PC-3 (cell line): Measurements from ENCODE around the gene IQCB1. TPM values are rescaled to one million over a fixed set of nuclear protein-coding genes. Genes with fewer than 3 reads are reported as not detected.
"Not testable (repeated sequence)": the region's sequence is repeated elsewhere in the genome, so short reads cannot be mapped to it uniquely, and the experiment has no call there.

Experiments
- ATAC-seq: fragments of 200-7000 bp; cut with Tn5 transposase; 2 replicates; pipeline ENCODE4 v1.9.1; 2020; ENCODE audit warnings: mild to moderate bottlenecking, moderate library complexity
- BruUV-seq: library from RNA; stranded (reverse); fragments of 400-500 nt; replicated peaks from 2 replicates; lab custom pipeline; 2021; lab: Mats Ljungman, UMichigan
- CTCF ChIA-PET: fragments of 300-600 bp; sonication (Branson Sonifier 250); formaldehyde crosslinking; loops from one replicate; lab custom pipeline; 2022; ENCODE audit warnings: antibody characterized with exemption; lab: Charles Lee
- POLR2A ChIA-PET: fragments of 300-600 bp; sonication (Branson Sonifier 250); formaldehyde crosslinking; loops from one replicate; lab custom pipeline; 2022; ENCODE audit warnings: antibody characterized with exemption; ENCODE audit not compliant: unreplicated experiment; lab: Charles Lee
- DNase-seq: peaks from one replicate; pipeline ENCODE4 v3.0.0-alpha.2; 2015
- H2AFZ ChIP-seq: fragments of 300-600 bp; sonication (generic); 2 replicates; pipeline ENCODE4 v1.6.0; 2016; ENCODE audit warnings: antibody characterized with exemption, low read length
- H3F3A ChIP-seq: fragments of 300-600 bp; sonication (generic); one replicate; pipeline ENCODE4 v1.6.0; 2017; ENCODE audit warnings: antibody characterized with exemption, low read length, control low read depth, mild to moderate bottlenecking; ENCODE audit not compliant: unreplicated experiment
- H3K27ac ChIP-seq: fragments of 300-600 bp; sonication (generic); 2 replicates; pipeline ENCODE4 v1.5.1; 2016; ENCODE audit warnings: mild to moderate bottlenecking, low read length
- H3K27me3 ChIP-seq: fragments of 300-600 bp; sonication (generic); 2 replicates; pipeline ENCODE4 v1.6.1; 2016; ENCODE audit warnings: low read length, mixed read lengths
- H3K36me3 ChIP-seq: fragments of 300-600 bp; sonication (generic); 2 replicates; pipeline ENCODE4 v1.6.1; 2016; ENCODE audit warnings: low read depth, mixed run types, low read length, mixed read lengths
- H3K4me1 ChIP-seq: fragments of 300-600 bp; sonication (generic); 2 replicates; pipeline ENCODE4 v1.5.1; 2016; ENCODE audit warnings: low read length; ENCODE audit not compliant: insufficient read depth
- H3K4me2 ChIP-seq: fragments of 300-600 bp; sonication (generic); 2 replicates; pipeline ENCODE4 v1.6.0; 2016; ENCODE audit warnings: low read length
- H3K4me3 ChIP-seq: fragments of 300-600 bp; sonication (generic); 2 replicates; pipeline ENCODE4 v1.5.1; 2016; ENCODE audit warnings: mild to moderate bottlenecking, low read length, mixed read lengths
- H3K79me2 ChIP-seq: fragments of 300-600 bp; sonication (generic); 2 replicates; pipeline ENCODE4 v1.6.1; 2017; ENCODE audit warnings: low read length, mixed read lengths
- H3K9ac ChIP-seq: fragments of 300-600 bp; sonication (generic); 2 replicates; pipeline ENCODE4 v1.6.0; 2016; ENCODE audit warnings: mild to moderate bottlenecking, low read length
- H3K9me2 ChIP-seq: fragments of 300-600 bp; sonication (generic); replicated peaks from 2 replicates; pipeline ENCODE4 v1.6.1; 2016; ENCODE audit warnings: mixed run types, low read length, mixed read lengths
- H3K9me3 ChIP-seq: fragments of 300-600 bp; sonication (generic); 2 replicates; pipeline ENCODE4 v1.6.1; 2016; ENCODE audit warnings: low read length, mixed read lengths
- H4K20me1 ChIP-seq: fragments of 300-600 bp; sonication (generic); 2 replicates; pipeline ENCODE4 v1.6.1; 2016; ENCODE audit warnings: low read length, mixed read lengths
- CTCF ChIP-seq: fragments of 300-600 bp; sonication (generic); conservative IDR thresholded peaks from 2 replicates; pipeline ENCODE4 v1.5.1; 2017; ENCODE audit warnings: antibody characterized with exemption, low read depth, mild to moderate bottlenecking, low read length
- EZH2 ChIP-seq: fragments of 300-600 bp; sonication (generic); IDR thresholded peaks from one replicate; pipeline ENCODE4 v1.6.1; 2017; ENCODE audit warnings: antibody characterized with exemption, mild to moderate bottlenecking, low read length; ENCODE audit not compliant: unreplicated experiment
- EZH2phosphoT487 ChIP-seq: fragments of 300-600 bp; sonication (generic); IDR thresholded peaks from 2 replicates; pipeline ENCODE4 v1.6.1; 2018; ENCODE audit warnings: mild to moderate bottlenecking, antibody characterized with exemption, low read length, borderline replicate concordance
- intact Hi-C: fragments of 100-400 bp; cut with micrococcal nuclease; formaldehyde crosslinking; loops from 2 replicates; pipeline ENCODE4 v1.9.0; 2023
- total RNA-seq: library from RNA; depleted of rRNA; stranded (reverse); fragments of >200 nt; gene quantifications from 2 replicates; pipeline ENCODE4 v1.2.3, GENCODE V29; 2014

Gene IQCB1
- total RNA-seq, 1 experiment from 2014 or later, result 29.3 TPM

DNA sequence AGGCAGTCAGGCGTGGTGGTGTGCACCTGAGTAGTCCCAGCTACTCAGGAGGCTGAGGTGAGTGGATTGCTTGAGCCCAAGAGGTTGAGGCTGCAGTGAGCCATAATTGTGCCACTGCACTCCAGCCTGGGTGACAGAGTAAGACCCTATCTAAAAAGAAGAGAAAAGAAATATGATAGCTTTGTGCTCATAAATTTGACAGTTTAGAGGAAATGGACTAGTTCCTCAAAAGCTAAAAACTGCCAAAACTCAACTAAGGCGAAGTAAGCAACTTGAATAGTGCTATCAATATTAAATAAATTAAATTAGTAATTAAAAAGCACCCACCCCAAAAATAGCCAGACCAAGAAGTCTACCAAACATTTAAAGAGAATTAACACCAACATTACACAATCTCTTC lies 34.9 kb upstream of the IQCB1 start:
- no peaks in the 10 kb centered on the region for H3K9me2 ChIP-seq
- no peaks in the 10 kb centered on the region for H4K20me1 ChIP-seq
- BruUV-seq, result no TSS peak
- no peak overlapping the region for H3K27ac ChIP-seq
- no peak overlapping the region for H3K4me3 ChIP-seq
- H3K36me3 ChIP-seq, result no peaks in the 10 kb centered on the region
- no peaks in the 10 kb centered on the region for H3K4me1 ChIP-seq
- H3K79me2 ChIP-seq, result no peaks in the 10 kb centered on the region
- H3F3A ChIP-seq, result no peaks in the 10 kb centered on the region
- H3K9me3 ChIP-seq, result no peaks in the 10 kb centered on the region
- no peaks in the 10 kb centered on the region for H3K27me3 ChIP-seq
- no peak for DNase-seq
- no peak overlapping the region for H2AFZ ChIP-seq
- H3K4me2 ChIP-seq, result no peak overlapping the region
- TF ChIP-seq CTCF, result no peak
- no peak for TF ChIP-seq EZH2
- TF ChIP-seq EZH2phosphoT487, result no peak
- intact Hi-C loops, result no loop called here
- no peak for ATAC-seq
- no peak overlapping the region for H3K9ac ChIP-seq
- ChIA-PET CTCF (no interaction called here), POLR2A (no interaction called here)

DNA sequence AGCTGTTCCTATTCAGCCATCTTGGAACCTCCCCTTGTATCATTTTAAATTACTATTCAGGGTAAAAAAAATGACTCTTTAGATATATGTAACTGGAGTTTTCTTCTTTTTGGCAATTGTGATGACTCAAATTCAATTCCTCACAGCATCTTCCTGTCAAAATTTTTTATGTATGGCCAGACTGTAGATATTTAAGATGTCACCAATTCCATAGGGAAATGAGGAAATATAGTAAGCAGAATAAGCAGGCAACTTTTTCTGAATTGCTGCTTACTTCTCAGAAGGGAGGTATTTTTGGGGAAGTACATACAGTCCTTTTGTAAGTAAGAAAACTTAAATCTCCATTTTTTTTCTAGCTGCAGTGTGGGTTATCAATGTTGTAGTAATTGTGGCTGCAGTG lies 28.9 kb upstream of the IQCB1 start:
- H3K9me3 ChIP-seq, result no peaks in the 10 kb centered on the region
- H3K4me3 ChIP-seq, result no peak overlapping the region
- H3K9me2 ChIP-seq, result no peaks in the 10 kb centered on the region
- TF ChIP-seq CTCF, result no peak
- TF ChIP-seq EZH2, result no peak
- TF ChIP-seq EZH2phosphoT487, result no peak
- H3K36me3 ChIP-seq, result no peaks in the 10 kb centered on the region
- H3K4me1 ChIP-seq, result no peaks in the 10 kb centered on the region
- H3F3A ChIP-seq, result no peaks in the 10 kb centered on the region
- no TSS peak for BruUV-seq
- CTCF ChIA-PET, result no interaction called here
- H3K4me2 ChIP-seq, result no peak overlapping the region
- POLR2A ChIA-PET, result no interaction called here
- H3K79me2 ChIP-seq, result no peaks in the 10 kb centered on the region
- H4K20me1 ChIP-seq, result no peaks in the 10 kb centered on the region
- no peaks in the 10 kb centered on the region for H3K27me3 ChIP-seq
- H3K9ac ChIP-seq, result no peak overlapping the region
- ATAC-seq (no peak), DNase-seq (no peak)
- no peak overlapping the region for H2AFZ ChIP-seq
- intact Hi-C loops, result no loop called here
- no peak overlapping the region for H3K27ac ChIP-seq

- H3K9me2 ChIP-seq, H3K4me3 ChIP-seq, DNase-seq, H3K9me3 ChIP-seq, BruUV-seq, H3K4me2 ChIP-seq, H3F3A ChIP-seq, intact Hi-C loops, POLR2A ChIA-PET, H3K4me1 ChIP-seq, H3K27ac ChIP-seq, H3K79me2 ChIP-seq, H3K36me3 ChIP-seq, H2AFZ ChIP-seq, H4K20me1 ChIP-seq, H3K9ac ChIP-seq, H3K27me3 ChIP-seq, CTCF ChIA-PET, ATAC-seq: not testable (repeated sequence)
Measured at GRCh38 chr3:121863247-121863646, 28.4 kb upstream of the IQCB1 start.

- CTCF ChIA-PET, H3F3A ChIP-seq, POLR2A ChIA-PET: not testable (repeated sequence)
Measured at GRCh38 chr3:121857778-121858177, 22.9 kb upstream of the IQCB1 start.

More at GRCh38 chr3:121857778-121858177, 22.9 kb upstream of the IQCB1 start:
- BruUV-seq, H3K4me3 ChIP-seq, H3K9me3 ChIP-seq, H3K27me3 ChIP-seq, H2AFZ ChIP-seq, H3K27ac ChIP-seq, H3K79me2 ChIP-seq, H3K9ac ChIP-seq, H3K9me2 ChIP-seq, ATAC-seq, H3K4me1 ChIP-seq, H3K4me2 ChIP-seq, H3K36me3 ChIP-seq, H4K20me1 ChIP-seq, DNase-seq: not testable (repeated sequence)
- intact Hi-C loops, result loop anchor here (5.0 kb wide), 1 partner anchor 400 kb away; no protein-coding TSS in a partner anchor
